GM06990 (cell line): Measurements from ENCODE around the gene PLA2G12A.

Experiments used
- DNase-seq: peaks from one replicate; pipeline ENCODE4 v3.0.0-alpha.2; 2011; ENCODE audit not compliant: insufficient read length; ENCODE audit errors: extremely low read depth
- H3K27me3 ChIP-seq: replicated peaks from 2 replicates; pipeline ENCODE4 v1.6.0; 2011; ENCODE audit warnings: low read length; ENCODE audit not compliant: control insufficient read depth, insufficient read depth
- H3K36me3 ChIP-seq: 2 replicates; pipeline ENCODE4 v1.5.1; 2011; ENCODE audit warnings: low read length; ENCODE audit not compliant: control insufficient read depth, insufficient read depth
- H3K4me3 ChIP-seq: replicated peaks from 2 replicates; pipeline ENCODE4 v1.5.1; 2011; ENCODE audit warnings: low read depth, mild to moderate bottlenecking, control low read depth, low read length
- TF ChIP-seq, protein P1 (sequence below): IDR thresholded peaks from 2 replicates; pipeline ENCODE4 v1.5.1; 2011; ENCODE audit warnings: low read length, control low read depth, mild to moderate bottlenecking, inconsistent platforms; ENCODE audit not compliant: insufficient read depth, poor library complexity, severe bottlenecking

The PLA2G12A gene

DNA sequence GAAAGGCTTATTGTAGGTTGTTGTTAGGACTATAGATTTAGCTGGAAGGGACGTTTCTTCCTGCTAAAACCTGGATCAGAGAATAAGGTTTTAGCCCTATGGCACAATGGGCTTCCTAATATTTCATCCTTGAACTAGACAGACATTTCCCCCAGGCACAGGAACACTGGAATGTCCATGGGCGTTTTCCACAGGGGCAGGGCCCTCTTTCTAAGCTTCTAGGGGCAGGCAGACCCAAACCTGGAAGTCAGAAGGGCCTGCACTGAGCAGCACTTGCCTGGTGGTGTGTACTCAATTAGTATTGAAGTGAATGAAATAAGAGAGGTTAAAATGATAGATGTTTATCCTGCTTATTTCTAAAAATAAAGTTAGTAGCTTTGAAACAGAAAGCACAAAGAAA is 67.8 kb downstream of the PLA2G12A start:
- Histone ChIP-seq H3K27me3 (no peaks in the 10 kb centered on the region), H3K36me3 (peaks cover 2% of the 10 kb centered on the region; the same call in 1 of the 2 replicates), H3K4me3 (no peak overlapping the region)
- no peak for DNase-seq
- TF ChIP-seq, protein P1, sequence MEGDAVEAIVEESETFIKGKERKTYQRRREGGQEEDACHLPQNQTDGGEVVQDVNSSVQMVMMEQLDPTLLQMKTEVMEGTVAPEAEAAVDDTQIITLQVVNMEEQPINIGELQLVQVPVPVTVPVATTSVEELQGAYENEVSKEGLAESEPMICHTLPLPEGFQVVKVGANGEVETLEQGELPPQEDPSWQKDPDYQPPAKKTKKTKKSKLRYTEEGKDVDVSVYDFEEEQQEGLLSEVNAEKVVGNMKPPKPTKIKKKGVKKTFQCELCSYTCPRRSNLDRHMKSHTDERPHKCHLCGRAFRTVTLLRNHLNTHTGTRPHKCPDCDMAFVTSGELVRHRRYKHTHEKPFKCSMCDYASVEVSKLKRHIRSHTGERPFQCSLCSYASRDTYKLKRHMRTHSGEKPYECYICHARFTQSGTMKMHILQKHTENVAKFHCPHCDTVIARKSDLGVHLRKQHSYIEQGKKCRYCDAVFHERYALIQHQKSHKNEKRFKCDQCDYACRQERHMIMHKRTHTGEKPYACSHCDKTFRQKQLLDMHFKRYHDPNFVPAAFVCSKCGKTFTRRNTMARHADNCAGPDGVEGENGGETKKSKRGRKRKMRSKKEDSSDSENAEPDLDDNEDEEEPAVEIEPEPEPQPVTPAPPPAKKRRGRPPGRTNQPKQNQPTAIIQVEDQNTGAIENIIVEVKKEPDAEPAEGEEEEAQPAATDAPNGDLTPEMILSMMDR: no peak
